Colon (tissue), 2 donors: ENCODE measurements around the gene DDX39A.
"Not testable (repeated sequence)": the region's sequence is repeated elsewhere in the genome, so short reads cannot be mapped to it uniquely, and the experiment has no call there.

Source experiments
- FAIRE-seq: peaks from 2 replicates; lab custom pipeline; 2012; peaks lifted over from hg19 to GRCh38; lab: Jason Lieb, UNC
- donor health status: control.
- donor health status: control.

Gene DDX39A

GRCh38 chr19:14385492-14385891, 33.6 kb downstream of the DDX39A start:
- FAIRE-seq, result no peak

GRCh38 chr19:14383661-14384555, 35.2 kb downstream of the DDX39A start:
- no peak for FAIRE-seq

- FAIRE-seq, result no peak
Measured at GRCh38 chr19:14381689-14382474, 37.3 kb downstream of the DDX39A start.

- FAIRE-seq, result no peak
Measured at GRCh38 chr19:14379294-14380065, 39.7 kb downstream of the DDX39A start.

GRCh38 chr19:14378890-14379289, 40.3 kb downstream of the DDX39A start:
- no peak for FAIRE-seq

- FAIRE-seq, result no peak
Measured at GRCh38 chr19:14377883-14378328, 41.2 kb downstream of the DDX39A start.

GRCh38 chr19:14375582-14376291, 43.4 kb downstream of the DDX39A start:
- FAIRE-seq, result no peak

GRCh38 chr19:14375055-14375581, 44.0 kb downstream of the DDX39A start:
- no peak for FAIRE-seq

- FAIRE-seq, result not testable (repeated sequence)
Measured at GRCh38 chr19:14374313-14374712, 44.8 kb downstream of the DDX39A start.

- FAIRE-seq, result not testable (repeated sequence)
Measured at GRCh38 chr19:14372384-14373077, 46.6 kb downstream of the DDX39A start.

- FAIRE-seq, result no peak
Measured at GRCh38 chr19:14371301-14371821, 47.8 kb downstream of the DDX39A start.

- no peak for FAIRE-seq
Measured at GRCh38 chr19:14370940-14371280, 48.2 kb downstream of the DDX39A start.

GRCh38 chr19:14370169-14370939, 48.8 kb downstream of the DDX39A start:
- no peak for FAIRE-seq

GRCh38 chr19:14369399-14370168, 49.6 kb downstream of the DDX39A start:
- FAIRE-seq, result no peak

GRCh38 chr19:14368011-14368513, 51.1 kb downstream of the DDX39A start:
- FAIRE-seq, result no peak

- FAIRE-seq, result no peak
Measured at GRCh38 chr19:14367016-14367415, 52.1 kb downstream of the DDX39A start.

GRCh38 chr19:14366529-14366928, 52.6 kb downstream of the DDX39A start:
- FAIRE-seq, result no peak

GRCh38 chr19:14364098-14364443, 55.1 kb downstream of the DDX39A start:
- not testable (repeated sequence) for FAIRE-seq
